Hematopoietic multipotent progenitor cell treated with erythropoietin and hydrocortisone succinate and interleukin-3 and kit ligand, for 4 days (in vitro differentiated cells): ENCODE data around the gene AKAP13.
"Not testable (repeated sequence)": the region's sequence is repeated elsewhere in the genome, so short reads cannot be mapped to it uniquely, and the experiment has no call there.

Experiments used
- DNase-seq: peaks from one replicate; pipeline ENCODE4 v3.0.0-alpha.2; 2015

The AKAP13 gene

DNA sequence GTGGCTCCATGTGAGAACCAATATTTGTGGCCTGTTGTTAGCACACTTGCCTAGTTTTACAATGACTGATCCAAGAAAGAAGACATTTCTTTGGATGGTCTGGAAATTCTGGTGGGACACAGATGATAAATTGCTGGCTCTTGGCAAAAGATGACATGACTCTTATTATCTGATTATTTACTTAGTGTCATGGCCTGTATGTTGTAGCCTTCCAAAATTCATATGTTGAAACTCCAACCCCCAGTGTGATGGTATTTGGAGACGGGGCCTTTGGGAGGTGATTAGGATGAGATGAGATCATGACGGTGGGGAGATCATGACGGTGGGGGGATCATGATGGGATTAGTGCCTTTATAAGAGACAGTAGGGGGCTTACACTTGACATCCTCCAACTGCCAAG lies 30.0 kb upstream of the AKAP13 start:
- no peak for DNase-seq

DNA sequence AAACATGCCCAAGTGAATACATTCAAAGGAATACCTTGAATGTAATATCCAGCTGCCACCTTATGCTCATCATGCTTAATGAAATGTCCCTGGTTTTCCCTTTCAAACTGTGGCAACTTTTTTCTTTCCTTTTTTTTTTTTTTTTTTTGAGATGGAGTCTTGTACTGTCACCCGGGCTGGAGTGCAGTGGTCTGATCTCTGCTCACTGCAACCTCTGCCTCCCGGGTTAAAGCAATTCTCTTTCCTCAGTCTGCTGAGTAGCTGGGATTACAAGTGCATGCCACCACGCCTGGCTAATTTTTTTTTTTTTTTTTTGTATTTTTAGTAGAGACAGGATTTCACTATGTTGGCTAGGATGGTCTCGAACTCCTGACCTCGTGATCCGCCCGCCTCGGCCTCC lies 28.9 kb upstream of the AKAP13 start:
- DNase-seq = not testable (repeated sequence)

DNA sequence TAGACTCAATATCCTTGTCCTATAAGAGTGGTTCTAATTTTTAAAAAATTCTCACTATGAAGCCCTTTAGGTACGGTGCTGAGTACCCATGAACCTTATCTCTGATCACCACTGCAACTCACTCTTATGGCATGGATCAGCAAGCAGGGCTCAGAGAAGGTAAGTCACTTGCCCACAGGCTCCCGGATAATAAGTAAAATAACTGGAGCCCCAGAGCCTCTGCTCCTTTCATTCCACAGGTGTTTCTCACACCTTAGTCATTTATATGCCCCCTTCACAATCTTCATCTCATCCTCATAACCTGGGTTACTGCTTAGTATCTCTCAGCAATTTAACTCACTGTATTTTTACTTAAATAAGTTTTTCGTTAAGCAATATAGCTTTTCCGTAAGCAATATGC lies 28.4 kb upstream of the AKAP13 start:
- no peak for DNase-seq

DNA sequence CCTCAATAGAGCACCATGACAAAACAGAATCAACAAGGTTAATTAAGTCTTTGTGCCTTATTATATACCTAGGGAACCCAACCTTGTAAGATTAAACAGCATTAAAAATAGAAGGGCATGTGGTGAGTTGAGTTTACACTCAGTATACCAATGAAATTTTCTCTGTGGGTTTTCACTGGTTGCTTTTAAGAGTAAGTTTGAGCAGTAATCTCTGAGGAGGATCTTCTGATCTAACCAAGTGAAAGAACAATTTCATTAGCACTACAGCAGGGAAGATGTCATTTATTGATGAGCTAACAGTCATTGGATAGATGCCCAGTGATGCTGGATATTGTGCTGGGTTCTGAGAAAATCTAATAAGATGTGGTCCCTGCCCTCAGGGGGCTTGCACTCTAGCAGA lies 26.9 kb upstream of the AKAP13 start:
- no peak for DNase-seq

DNA sequence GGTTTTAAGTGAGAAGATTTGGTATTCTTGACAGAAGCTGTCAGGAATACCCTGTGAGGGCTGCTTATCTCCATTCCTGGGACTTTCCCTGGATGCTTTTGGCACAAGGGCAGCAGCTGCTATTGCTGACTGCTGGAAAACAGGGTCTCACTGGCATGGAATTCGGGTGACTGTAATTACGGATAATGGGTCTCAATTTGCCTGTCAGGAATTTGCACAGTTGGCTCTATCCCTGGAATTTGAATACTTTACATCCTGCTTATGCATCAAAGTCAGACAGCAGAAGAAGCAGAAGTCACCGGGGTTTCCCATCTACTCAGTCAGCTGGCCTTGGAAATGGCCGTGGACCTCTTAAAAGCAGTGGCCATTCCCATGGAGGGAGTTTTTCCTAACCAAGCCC lies 25.9 kb upstream of the AKAP13 start:
- DNase-seq = no peak

DNA sequence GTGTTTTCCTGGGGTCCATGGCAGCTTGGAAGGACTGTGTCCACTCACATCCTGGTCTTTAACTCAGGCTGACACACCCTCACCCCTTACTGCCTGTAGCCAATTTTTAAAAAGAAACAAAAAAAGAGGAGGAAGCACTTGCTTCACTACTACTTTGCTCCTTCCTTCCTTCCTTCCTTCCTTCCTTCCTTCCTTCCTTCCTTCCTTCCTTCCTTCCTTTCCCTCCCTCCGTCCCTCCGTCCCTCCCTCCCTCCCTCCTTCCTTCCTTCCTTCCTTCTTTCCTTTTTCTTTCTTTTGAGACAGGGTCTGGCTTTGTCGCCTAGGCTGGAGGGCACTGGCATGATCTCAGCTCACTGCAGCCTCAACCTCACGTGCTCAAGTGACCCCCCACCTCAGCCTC lies 25.5 kb upstream of the AKAP13 start:
- no peak for DNase-seq

DNA sequence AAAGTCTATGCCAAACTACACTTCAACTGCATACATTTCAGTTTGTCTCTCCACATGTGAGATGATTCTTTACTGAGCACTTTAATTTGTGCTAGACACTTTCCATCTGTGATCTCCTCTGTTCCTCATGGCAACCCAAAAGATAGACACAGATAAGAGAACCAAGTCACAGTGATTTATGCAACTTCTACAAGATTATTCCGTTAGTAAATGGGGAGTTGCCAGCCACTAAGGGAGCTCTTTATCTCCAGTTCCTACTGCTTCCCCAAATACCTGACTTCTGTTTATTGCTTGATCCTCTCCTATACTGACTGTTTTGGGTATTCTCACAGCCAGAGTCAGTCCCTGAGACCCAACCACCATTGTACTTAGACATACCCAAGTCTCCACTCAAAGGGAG lies 24.1 kb upstream of the AKAP13 start:
- peak; percentile 47 for DNase-seq

DNA sequence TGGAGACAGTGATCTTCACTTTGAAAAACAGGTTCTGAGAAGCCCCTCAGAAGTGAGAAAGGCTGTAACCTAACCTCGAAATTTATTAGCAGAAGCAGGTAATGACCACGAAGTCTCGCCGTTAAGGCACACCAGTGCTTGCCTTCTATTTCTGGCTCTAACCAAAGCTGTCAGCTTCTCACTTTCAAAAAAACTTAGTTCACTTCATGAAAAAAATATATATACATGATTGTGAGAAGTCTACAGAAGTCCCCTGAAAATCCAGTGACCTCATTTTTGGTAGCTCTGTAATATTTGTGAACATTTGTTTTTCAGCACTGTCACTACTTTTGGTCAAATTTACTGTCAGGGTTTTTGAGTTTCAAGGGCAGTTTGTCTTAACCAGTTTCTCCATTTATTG lies 19.1 kb upstream of the AKAP13 start:
- DNase-seq = no peak

DNA sequence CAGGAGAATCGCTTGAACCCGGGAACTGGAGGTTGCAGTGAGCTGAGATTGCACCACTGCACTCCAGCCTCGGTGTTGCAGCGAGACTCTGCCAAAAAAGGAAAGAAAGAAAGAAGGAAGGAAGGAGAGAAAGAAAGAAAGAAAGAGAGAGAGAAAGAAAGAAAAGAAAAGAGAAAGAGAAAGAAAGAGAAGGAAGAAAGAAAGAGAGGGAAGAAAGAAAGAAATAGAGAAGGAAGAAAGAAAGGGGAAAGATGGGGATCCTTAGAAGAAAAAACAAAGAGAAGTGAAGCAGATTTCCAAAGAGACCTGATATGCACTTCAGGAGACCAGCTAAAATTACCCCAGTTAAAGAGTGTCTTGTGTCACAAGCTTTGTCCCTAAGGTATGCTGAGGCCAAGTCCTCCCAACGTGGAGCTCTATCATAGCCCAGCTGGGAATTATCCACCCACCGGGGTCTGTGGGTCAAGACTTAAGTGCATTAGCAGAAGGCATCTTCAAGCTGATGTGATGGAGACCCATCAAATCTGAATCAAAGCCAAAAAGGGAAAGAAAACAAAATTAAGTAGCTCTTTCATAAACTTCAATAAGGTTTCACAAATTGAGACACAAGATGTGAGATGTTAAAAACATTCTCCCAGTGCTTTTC lies 17.8 kb upstream of the AKAP13 start:
- DNase-seq = no peak

DNA sequence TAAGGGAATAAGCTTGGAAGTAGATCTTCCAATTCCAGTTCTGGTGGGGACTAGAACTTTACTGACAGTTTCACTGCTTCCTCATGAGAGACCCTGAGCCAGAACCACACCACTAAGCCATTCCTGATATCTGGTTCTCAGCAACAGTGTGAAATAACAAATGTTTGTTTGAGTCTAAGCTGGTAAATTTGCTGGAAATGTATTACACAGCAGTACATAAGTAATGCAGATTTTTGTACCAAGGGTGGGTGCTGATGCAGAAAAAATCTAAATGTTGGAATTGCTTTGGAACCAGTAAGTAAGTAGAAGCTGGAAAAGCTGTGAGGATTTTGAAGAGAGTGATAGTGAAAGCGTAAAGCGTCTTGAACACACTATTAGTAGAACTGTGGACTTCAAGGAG lies 14.4 kb upstream of the AKAP13 start:
- DNase-seq = no peak

DNA sequence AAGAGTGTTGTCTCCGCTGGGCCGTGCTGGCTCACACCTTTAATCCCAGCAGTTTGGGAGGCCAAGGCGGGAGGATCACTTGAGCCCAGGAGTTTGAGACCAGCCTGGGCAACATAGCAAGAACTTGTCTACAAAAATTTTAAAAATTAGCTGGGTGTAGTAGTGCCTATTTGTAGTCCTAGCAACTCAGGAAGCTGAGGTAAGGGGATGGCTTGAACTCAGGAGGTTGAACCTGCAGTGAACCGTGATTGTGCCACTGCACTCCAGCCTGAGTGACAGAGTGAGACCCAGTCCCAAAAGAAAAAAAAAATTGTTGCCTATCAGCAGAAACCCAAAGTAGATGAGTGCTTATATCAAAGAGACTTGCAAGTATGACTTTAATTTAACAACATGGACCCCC lies 12.7 kb upstream of the AKAP13 start:
- DNase-seq = no peak

DNA sequence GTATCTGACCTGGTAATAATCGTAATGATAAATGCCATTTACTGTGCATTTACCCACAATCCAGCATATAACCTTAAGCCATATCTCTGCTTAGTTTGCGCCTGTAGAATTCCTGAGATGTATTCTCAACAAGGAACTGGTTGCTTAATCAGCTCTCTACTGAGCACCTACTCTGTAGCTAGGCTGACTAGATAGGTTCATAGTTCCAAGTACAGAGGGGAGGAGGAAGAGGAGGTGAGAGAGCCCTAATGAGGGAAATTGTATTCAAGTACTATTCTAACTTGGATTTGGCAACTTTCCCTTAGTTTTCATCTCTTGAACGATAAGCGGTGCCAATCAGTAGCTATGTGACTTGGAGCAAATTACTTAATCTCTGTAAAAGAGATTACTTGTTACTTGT lies 5.6 kb upstream of the AKAP13 start:
- DNase-seq = no peak

DNA sequence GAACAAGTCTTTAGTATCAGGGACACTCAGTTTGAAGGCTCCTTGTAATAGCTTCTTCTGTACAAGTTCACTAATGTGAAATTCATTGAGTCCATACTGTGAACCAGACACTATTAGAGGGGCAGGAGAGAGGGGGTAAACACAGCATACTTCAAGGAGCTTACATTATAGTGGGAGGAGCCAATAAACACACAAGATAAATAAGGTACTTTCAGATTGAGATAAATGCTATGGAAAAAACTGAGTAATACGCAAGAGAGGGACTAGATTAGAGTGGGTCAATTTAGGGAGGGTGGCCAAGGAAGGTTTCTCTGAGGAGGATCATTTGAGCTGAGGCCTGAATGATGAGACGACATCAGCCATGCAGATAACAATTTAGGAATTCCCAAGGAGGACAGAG lies 3.1 kb upstream of the AKAP13 start:
- DNase-seq = no peak

DNA sequence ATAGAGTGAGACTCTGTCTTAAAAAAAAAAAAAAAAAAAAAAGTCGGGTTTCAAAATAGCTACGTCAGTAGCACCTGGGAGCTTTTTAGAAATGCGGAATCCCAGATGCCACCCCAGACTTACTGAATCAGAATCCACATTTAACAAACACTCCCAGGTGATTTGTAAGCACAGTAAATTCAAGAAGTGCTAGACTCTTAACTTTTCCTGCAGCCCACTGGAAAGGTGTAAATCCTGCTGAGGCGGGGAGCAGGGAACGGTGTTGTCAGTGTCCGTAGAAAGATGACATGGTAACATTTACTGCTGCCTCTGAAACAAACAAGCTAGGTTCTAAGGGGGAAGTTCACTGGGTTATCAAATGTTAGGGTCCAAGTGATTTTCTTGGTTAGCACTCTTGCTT lies 2.4 kb upstream of the AKAP13 start:
- DNase-seq = no peak

DNA sequence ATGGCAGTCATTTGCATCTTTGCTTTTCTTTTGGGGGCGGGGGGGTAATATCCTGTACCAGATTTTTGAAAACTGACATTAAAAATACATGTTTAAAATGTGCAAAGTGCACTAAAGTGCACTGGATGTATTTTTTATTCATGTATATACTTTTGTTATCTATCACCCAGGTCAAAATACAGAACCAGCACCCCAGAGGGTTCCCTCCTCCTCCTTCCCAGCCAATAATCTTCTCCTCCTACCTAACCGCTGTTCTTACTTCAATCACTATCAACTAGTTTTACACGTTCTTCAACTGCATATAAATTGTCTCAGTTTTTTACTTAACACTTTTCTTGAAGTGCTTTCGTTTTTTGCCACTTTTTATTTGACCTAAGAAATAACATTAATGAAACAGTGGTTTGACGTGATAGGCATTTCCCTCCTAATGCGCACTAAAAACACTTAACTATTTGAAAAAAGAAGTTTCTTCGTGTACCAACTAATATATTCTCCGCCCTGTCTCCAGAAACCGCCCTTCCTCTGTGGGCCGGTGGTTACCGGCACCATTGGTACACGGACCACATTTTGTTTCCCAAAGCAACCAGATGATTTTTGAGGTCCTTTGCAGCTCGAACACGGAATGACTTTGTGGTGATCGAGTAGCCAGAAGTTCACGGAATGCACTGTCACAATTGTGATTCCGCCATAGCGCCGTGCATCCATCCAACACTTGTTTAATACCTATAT lies 836 bp upstream of the AKAP13 start:
- peak; percentile 59 for DNase-seq

DNA sequence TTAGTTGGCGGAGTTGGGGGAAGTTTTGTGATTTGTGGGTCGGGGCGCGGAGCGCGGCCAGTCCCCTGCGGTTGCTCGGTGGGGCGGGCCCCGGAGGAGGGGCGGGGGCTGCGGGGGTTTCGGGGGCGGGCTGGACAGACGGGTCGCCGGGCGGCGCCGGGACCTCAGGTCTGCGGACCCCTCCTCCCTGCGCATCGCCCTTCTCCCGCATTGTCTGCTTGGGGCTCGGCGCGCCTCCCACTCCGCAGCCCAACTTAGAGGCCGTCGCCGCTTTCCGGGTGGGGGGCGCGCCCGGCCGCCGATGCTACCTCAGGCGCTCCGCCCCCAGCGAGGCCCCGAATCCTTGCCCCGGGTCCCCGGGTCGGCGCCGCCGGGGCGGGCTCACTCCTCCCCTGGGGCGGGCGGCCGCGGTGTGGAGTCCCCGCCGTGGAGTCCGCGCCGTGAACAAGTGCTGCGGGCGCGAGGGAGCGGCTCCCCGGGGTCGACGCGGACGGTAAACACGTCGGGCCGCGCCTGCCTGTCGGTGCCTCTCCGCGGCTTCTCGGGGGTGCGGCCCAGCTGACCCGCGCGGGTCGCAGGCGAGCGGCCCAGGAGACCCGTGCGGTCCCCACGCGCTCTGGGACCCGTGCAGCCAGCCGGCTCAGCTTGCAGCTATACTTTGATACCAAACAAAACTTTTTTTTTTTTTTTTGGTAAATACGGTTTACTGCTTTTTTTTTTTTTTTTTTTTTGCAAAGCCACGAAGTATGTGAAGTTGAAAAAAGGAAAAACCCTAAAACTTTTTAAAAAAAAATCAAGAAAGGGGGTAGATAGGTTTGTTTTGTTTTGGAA lies 624 bp downstream of the AKAP13 start:
- DNase-seq = peak; percentile 57

DNA sequence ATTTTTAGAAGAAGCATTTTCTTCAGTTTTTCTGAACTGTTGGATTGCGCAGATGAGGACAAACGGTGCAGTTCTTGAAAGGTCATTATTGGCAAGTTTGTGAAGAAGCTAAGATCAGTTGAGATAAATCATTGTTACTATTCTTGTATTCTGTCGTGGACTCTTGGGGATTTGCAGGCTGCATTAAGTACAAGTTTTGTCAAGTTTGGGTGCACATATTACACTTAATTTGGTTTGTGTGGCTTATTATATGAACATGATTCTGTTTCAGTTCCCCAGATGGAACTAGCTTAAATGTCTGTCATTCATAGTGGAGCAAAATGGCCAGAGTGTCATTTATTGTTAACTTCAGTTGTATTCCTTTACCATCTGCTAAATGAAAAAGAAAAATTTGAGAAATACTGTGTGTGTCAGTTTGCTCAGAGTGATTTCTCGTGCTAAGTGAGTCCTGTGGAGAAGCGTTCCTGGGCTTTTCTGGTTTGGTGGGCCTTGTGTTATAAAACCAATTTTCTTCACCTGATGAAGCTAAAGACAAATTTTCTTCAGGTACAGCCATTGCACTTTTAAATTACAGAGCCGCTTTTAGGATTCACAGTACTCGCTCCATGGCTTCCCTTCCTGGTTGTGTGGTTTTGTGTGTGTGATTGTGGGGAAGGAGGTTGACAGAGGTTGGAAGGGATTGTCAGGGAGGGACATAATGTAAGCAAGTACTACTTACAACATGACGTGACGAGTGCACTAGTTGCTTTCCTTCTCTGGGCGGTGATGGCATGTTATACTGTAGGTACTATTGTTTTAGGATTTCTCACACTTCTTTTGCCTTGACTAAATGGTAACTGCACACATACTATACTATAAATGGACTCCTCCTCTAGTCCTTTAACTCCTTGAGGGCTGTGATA lies 1.7 kb downstream of the AKAP13 start:
- DNase-seq = no peak

DNA sequence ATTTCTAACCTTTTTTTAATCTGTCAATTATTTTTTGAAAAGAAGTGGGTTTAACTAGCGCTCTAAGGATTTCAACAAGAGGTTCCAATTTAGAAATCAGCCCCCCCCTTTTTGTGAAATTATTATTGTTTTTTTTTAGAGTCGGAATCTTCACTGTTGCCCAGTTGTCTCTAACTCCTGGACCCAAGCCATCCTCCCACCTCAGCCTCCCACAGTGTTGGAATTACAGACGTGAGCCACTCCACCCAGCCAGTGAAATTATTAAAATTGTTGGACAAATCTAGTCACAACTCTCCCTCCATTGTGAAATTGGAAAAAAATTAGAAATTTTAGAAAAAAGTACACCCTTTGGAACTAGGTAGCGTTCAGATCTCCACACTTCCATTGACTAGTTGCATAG lies 2.5 kb downstream of the AKAP13 start:
- DNase-seq = no peak

DNA sequence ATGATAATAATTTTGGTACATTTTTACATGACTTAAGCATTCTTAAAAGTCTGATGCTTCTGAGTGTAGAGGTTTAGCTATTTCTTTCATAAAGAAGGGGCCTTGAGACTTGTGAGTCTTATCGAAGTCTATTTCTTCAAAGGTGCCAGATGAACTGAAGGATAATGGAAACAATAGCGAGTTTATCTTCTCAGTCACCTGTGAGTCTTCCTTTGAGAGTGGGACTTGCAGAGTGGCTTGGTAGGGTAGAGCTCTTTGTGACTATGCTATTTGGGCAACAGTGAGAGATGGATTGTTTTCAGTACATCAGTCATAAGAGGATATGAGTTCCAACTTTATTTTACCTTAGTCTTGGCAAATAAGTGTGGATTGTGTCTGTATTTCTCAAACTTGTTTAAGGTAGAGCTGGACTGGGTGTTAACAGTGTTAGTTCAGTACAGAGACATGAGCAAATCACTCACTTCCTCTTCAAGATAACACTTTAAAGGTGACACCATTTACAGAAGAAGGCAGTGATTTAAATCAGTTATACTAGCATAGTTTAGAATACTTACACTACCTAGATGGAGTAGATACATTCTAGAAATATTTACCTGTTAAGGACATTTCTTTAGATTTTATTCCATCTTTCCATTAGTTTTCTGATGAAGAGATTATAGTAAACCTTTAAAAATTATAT lies 3.2 kb downstream of the AKAP13 start:
- DNase-seq = no peak

DNA sequence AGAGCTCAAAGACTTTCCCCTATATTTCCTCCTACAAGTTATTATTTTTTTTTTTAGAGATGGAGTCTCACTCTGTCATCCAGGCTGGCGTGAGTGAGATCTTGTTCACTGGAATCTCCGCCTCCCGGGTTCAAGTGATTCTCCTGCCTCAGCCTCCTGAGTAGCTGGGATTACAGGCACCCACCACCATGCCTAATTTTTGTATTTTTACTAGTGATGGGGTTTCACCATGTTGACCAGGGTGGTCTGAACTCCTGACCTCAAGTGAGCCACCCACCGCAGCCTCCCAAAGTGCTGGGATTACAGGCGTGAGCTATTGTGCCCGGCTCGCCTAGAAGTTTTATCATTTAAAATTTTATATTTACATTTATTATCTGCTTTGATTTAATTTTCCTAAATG lies 5.9 kb downstream of the AKAP13 start:
- DNase-seq = no peak

DNA sequence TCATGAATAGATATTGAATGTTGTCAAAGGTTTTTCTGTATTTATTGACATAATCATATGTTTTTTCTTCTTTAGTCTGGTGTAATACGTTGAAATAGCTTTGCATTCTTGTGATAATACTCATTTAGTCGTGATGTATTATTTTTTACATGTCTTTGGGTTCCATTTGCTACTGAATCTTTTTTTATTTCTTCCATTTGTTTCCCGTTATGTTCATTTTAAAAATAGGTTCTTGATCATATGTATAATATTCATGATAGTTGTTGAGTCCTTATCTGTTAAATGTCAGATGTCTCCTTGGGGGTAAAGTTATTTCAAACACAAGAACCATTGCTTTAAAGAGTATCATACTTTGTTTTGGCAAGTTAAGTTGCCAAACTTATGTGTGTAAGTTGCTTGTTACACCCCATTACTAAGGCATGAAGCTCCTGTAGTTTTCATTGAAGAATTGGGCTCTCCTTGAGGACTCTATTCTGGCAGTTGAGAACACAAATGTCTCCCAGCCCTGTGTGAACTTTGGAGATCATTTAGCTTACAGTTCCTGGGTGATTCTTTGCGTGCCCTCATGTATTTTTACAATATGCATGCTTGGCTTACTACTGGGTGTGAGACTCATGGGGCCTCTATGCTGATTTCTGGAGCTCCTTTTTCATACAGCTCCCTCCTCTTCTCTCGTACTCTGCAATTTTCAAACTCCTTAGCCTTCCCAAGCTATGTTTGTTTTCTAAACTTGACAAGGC lies 8.3 kb downstream of the AKAP13 start:
- DNase-seq = no peak

DNA sequence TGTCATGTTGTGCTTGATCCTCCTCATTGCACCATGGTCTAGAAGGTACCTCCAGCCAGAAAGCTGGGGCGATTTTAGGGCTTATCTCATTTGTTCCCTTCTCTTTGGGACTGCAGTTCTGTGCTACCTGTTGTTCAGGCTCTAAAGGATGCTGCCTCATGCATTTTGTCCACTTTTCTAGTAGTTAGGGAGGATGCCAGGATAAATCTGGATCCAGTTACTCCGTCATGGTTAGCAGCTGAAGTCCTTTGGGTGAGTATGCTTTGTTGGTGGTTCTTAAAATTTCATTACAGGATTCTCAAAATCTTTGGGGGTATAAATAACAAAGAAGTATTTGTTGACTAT lies 8.9 kb downstream of the AKAP13 start:
- DNase-seq = no peak
